ENCODE data around the gene C19orf85.
"Not testable (repeated sequence)": the region's sequence is repeated elsewhere in the genome, so short reads cannot be mapped to it uniquely, and the experiment has no call there.

Gene C19orf85

GRCh38 chr19:55426042-55426441 is 38.5 kb downstream of the C19orf85 start:
- Histone ChIP-seq H3K27ac (ENCODE audit: low read length) (no peak overlapping the region), H3K27me3 (ENCODE audit: low read depth, low read length) (no peaks in the 10 kb centered on the region; the same call in none of the 2 replicates), H3K4me3 (ENCODE audit: low read length) (no peak overlapping the region), H3K36me3 (replicated peaks; ENCODE audit: low read depth, low read length) (no peaks in the 10 kb centered on the region), H3K4me1 (ENCODE audit: low read length) (no peaks in the 10 kb centered on the region), H3K4me2 (ENCODE audit: low read length) (no peak overlapping the region), H3K79me2 (ENCODE audit: low read length) (no peaks in the 10 kb centered on the region), H3K9me3 (ENCODE audit: insufficient read depth, low read length) (no peaks in the 10 kb centered on the region), H2AFZ (ENCODE audit: low read depth, low read length) (no peak overlapping the region), H4K20me1 (ENCODE audit: insufficient read depth, low read length) (no peaks in the 10 kb centered on the region), H3K9ac (ENCODE audit: low read length) (no peak overlapping the region)
- TF ChIP-seq EZH2phosphoT487 (IDR thresholded peaks at IDR 0.05; ENCODE audit: low read depth) (no peak), CTCF (IDR thresholded peaks at IDR 0.05; ENCODE audit: low read depth, low read length) (no peak)

- H3K4me3 ChIP-seq (ENCODE audit: low read length), result no peak overlapping the region
- H3K27ac ChIP-seq (ENCODE audit: low read length), result no peak overlapping the region
- no peaks in the 10 kb centered on the region for H3K79me2 ChIP-seq (ENCODE audit: low read length)
- H3K36me3 ChIP-seq (replicated peaks; ENCODE audit: low read depth, low read length), result no peaks in the 10 kb centered on the region
- H3K9me3 ChIP-seq (ENCODE audit: insufficient read depth, low read length), result no peaks in the 10 kb centered on the region
- no peak overlapping the region for H2AFZ ChIP-seq (ENCODE audit: low read depth, low read length)
- H3K4me1 ChIP-seq (ENCODE audit: low read length), result no peaks in the 10 kb centered on the region
- no peak overlapping the region for H3K9ac ChIP-seq (ENCODE audit: low read length)
- TF ChIP-seq EZH2phosphoT487 (IDR thresholded peaks at IDR 0.05; ENCODE audit: low read depth) (no peak), CTCF (IDR thresholded peaks at IDR 0.05; ENCODE audit: low read depth, low read length) (no peak)
- H4K20me1 ChIP-seq (ENCODE audit: insufficient read depth, low read length), result no peaks in the 10 kb centered on the region
- peaks cover 11% of the 10 kb centered on the region for H3K27me3 ChIP-seq (ENCODE audit: low read depth, low read length)
- H3K4me2 ChIP-seq (ENCODE audit: low read length), result no peak overlapping the region
These were observed 40.0 kb downstream of the C19orf85 start for GRCh38 chr19:55424518-55424917.

- Histone ChIP-seq H3K27me3 (ENCODE audit: low read depth, low read length) (peaks cover 13% of the 10 kb centered on the region), H3K4me2 (ENCODE audit: low read length) (no peak overlapping the region), H3K36me3 (replicated peaks; ENCODE audit: low read depth, low read length) (no peaks in the 10 kb centered on the region), H3K79me2 (ENCODE audit: low read length) (no peaks in the 10 kb centered on the region), H4K20me1 (ENCODE audit: insufficient read depth, low read length) (no peaks in the 10 kb centered on the region), H3K9me3 (ENCODE audit: insufficient read depth, low read length) (no peaks in the 10 kb centered on the region), H3K4me1 (ENCODE audit: low read length) (no peaks in the 10 kb centered on the region), H3K27ac (ENCODE audit: low read length) (no peak overlapping the region), H2AFZ (ENCODE audit: low read depth, low read length) (no peak overlapping the region), H3K4me3 (ENCODE audit: low read length) (no peak overlapping the region), H3K9ac (ENCODE audit: low read length) (no peak overlapping the region)
- TF ChIP-seq EZH2phosphoT487 (IDR thresholded peaks at IDR 0.05; ENCODE audit: low read depth), result no peak
- TF ChIP-seq CTCF (IDR thresholded peaks at IDR 0.05; ENCODE audit: low read depth, low read length), result no peak
These were observed 41.1 kb downstream of the C19orf85 start for GRCh38 chr19:55423225-55424005.

GRCh38 chr19:55421281-55421680 is 43.3 kb downstream of the C19orf85 start:
- not testable (repeated sequence) for H3K36me3 ChIP-seq (replicated peaks; ENCODE audit: low read depth, low read length); H3K9ac ChIP-seq (ENCODE audit: low read length); H3K4me2 ChIP-seq (ENCODE audit: low read length); H3K79me2 ChIP-seq (ENCODE audit: low read length); H2AFZ ChIP-seq (ENCODE audit: low read depth, low read length); H3K9me3 ChIP-seq (ENCODE audit: insufficient read depth, low read length); H3K4me1 ChIP-seq (ENCODE audit: low read length); H3K4me3 ChIP-seq (ENCODE audit: low read length); H4K20me1 ChIP-seq (ENCODE audit: insufficient read depth, low read length); H3K27ac ChIP-seq (ENCODE audit: low read length)
- peaks cover 13% of the 10 kb centered on the region for H3K27me3 ChIP-seq (ENCODE audit: low read depth, low read length)
